Middle frontal gyrus (tissue), 1 donor: ENCODE measurements around the gene IL17REL.

Experiments used
- DNase-seq: peaks from one replicate; pipeline ENCODE4 v3.0.0-alpha.2; 2015; ENCODE audit warnings: low spot score; ENCODE audit errors: extremely low spot score

The IL17REL gene

DNA sequence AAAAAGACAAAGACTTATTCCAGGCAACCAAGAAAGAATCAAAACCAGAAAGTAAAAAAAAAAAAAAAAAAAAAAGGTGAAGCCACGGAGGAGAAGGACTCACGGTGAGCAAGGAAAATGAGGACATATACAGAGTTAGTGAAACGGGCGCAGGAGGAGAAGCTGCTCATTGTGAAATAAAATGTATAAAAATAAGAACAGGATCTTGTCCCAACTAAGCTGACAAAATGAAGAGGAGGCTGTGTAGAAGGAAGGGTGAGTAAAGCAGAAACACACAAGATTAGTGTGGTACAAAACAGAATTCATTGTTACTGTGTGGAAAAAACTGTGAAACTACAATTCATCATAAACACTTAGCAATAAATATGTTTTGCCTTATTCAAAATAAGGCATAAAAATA is 7.6 kb downstream of the IL17REL start:
- DNase-seq: no peak

DNA sequence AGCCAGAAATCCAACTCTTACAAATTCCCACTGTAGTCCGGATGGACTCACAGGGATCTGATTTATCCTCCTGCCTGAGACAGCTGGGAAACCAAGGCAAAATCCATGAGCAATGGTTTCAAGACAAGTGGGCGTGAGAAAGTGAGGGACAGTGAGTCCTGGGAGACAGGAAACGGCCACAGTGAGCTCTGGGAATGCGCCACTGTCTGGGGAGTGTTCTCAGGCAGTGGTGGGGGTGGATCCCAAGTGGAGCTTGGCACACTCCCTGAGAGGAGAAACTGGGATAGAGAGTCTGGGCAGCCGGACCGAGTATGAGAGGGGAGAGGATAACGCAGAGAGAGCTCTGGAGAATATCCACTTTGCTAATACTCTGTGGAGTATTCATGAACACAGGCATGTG is 9.8 kb downstream of the IL17REL start:
- DNase-seq: peak; percentile 12

GRCh38 chr22:50001388-50002231 is 11.0 kb downstream of the IL17REL start:
- DNase-seq: no peak

DNA sequence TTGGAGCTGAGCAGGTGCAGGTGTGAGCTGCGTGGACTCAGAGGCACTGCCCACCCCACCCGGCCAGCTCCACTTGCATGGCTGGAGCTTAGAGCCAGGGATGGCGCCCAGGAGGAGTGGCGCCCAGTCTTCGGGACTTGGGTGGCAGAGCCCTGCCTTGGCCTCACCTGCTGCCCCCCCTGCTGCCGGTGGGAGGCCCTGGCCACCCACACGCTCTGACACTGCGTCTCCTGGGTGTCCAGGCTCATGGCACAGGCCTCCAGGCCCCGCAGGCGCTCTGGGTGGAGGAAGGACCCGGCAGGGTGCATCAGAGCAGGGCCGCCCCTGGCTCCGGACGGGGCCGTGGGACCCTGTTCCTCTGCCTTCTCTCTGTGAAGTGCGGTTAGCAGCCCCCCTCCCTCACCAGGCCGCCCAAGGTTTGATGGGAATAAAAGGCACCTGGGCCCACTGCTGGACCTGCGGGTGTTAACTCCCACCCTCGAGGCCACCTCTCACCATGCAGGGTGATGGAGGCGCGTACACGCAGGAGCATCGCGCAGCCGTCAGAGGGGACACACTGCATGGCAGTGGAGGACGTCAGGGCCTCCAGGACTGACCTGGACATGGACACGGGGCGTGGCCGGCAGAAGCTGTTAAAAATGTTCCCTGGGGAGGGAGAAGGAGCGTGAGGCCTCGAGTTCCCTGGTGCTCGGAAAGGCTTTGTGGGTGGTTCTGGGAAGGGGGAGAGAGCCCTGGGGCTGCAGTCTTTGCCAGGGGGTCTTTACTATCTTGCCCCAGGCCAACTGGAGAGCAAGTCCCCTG is 11.8 kb downstream of the IL17REL start:
- no peak for DNase-seq

DNA sequence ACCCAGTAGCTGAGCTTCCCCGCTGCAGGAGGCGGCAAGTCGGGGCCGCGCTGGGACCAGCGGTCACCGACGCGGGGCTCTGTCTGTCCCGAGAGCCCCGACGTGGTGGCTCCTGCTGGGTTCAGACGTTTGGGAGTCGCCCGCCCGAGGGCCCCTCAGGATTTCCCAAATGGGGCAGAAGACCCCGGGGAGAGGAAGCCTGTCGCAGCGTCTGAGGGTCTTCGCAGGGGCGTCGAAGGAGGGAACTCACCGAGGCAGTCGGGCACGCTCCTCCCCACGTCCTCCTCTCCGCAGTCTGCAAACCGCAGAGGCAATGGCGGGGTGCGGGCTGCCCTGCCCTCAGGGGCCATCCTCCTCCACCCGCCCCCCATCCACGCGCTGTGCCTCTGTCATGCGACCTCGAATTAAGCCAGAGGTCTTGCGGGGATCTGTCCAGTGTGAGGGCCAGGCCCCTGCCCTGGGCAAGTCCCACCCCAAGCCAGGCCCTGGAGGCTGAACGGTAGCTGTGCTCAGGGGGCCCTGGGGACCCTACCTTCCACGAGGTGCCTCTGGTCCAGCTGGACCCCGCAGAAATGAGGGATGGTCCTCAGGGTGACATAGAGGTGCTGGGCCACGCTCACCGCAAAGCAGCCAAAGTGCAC is 12.5 kb downstream of the IL17REL start:
- DNase-seq: no peak

DNA sequence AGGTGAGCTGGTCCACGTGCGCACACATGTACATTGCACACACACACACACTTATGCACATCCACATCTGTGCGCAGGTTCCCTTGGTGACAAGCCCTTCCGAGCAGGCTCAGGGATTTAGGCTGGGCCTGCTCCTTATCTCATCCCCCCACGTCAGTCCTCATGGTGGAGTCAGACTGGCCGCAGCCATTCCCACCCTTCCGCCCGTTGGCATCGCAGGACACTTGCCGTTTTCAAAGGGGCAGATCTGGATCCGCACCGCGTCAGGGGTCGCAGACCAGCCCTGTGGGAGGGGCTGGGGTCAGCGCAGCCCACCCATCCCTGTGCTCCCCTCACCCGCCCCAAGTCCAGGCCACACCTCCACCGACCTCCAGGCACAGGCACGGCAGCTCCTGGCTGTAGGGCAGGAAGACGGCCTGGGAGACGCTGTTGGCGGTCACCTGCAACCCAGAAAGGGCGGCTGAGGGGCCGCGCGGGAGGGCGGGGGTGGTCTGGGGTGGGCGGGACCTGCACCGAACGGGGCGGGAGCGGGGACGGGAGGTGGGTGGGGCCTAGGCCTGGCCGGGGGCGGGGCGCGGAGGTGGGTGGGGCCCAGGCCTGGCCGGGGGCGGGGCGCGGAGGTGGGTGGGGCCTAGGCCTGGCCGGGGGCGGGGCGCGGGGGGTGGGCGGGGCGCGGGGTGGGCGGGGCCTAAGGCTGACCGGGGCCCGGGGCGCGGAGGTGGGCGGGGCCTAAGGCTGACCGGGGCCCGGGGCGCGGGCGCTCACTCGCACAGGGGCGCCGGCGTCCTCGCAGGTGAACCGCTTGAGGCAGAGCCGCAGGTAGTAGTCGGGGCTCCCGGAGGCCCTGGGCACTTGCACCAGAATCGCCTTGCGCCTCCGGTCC is 13.3 kb downstream of the IL17REL start:
- DNase-seq: no peak

- no peak for DNase-seq
These were observed 13.9 kb downstream of the IL17REL start for GRCh38 chr22:49998718-49999062.

DNA sequence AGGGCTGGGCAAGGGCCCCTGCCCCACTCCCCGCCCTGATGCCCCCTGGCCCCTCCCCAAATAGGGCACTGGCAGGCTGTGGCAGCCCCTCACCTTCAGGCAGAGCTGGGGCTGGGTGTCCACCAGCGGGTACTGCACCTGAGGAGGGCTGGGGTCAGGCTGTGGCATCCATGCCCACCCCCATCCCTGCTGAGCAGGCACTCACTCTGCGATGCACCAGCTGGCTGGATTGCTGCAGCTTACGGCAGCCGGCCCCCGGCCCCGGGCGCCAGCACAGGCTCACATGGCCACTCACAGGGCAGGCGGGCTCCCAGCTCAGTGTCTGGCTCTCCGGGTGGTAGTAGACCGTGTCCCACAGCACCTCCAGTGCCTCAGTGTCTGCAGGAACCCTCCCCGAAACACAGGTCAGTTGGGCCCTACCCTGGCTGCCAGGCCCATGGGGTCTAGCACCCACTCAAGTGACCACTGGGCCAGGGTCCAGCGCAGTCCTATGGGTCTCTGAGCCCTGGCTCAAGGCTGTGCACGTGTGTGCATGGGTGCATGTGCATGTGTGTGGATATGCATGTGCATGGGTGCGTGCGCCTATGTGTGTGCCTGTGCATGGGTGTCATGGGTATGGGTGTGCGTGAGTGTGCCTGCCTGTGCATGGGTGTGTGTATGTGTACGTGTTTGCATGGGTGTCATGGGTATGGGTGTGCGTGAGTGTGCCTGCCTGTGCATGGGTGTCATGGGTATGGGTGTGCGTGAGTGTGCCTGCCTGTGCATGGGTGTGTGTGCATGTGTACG is 14.4 kb downstream of the IL17REL start:
- DNase-seq: no peak

- no peak for DNase-seq
These were observed 15.3 kb downstream of the IL17REL start for GRCh38 chr22:49997251-49997599.

GRCh38 chr22:49996518-49997250 is 15.9 kb downstream of the IL17REL start:
- DNase-seq: no peak

DNA sequence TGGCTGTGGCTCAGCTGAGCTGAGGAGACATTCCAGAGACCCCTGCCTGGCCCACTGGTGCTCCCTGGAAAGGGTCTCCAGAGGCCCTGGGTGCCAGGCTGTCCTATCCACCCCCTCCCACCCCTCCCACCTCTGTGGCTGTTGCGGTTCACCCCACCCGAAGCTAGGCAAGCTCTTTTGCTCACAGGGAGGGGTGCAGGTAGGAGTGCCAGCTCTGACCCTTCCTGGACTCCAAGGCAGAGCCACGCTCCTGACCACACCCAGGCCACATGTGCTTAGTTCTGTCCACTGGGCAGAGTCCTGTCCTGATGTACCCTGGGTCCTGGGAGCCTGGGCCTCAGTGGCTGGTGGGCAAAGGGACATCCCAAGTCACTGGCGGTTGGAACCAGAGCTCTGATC is 16.4 kb downstream of the IL17REL start:
- no peak for DNase-seq

DNA sequence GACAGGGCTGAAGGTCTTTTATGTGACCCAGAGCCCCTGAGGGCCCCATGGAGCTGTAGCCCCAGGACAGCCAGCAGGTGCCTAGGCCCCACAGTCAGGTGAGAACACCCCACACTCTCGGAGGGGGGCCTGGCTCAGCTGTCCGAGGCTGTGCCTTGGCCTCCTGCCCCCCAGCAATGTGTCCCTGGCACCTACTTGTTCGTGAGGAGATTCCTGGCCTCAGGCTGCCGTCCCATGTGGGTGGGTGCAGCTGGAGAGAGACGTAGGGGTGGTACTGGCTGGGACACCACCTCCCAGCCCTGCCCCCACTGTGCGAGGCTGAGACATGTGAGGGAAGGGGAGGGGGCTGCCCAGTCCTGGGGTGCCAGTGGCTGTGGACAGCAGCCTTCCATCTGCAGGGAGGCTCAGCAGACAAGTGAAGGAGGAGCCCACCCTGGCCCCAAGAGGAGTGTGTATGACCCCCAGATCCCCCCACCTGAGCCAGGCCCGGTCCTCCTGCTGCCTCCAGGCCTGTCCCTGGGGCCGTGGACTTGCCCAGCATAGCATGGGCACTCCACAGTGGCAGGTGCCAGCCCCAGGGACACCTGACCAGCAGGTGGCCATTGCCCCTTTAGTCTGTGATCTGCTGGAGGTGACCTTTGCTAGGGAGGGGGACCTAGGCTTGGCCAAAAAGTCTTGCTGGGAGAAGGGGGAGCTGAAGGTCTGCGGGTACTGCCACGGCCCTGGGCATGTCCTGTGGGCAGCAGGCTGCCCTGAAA is 17.0 kb downstream of the IL17REL start:
- DNase-seq: no peak

DNA sequence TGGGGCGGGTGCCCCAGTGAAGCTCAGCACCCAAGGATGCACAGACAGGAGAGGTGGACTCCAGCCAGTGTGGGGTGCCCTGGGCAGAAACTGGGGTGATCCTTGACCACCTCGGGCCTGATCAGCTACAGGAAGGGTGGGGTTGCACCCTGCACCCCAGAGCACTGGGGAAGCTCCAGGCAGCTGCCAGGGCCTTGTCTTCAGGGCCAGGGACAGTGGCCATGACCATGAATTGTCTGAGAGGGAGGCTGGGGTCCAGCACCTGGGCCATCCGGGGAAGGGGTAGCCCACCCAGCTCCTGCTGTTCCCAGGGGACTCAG is 17.6 kb downstream of the IL17REL start:
- DNase-seq: no peak

- DNase-seq: no peak
These were observed 18.1 kb downstream of the IL17REL start for GRCh38 chr22:49994361-49995040.

DNA sequence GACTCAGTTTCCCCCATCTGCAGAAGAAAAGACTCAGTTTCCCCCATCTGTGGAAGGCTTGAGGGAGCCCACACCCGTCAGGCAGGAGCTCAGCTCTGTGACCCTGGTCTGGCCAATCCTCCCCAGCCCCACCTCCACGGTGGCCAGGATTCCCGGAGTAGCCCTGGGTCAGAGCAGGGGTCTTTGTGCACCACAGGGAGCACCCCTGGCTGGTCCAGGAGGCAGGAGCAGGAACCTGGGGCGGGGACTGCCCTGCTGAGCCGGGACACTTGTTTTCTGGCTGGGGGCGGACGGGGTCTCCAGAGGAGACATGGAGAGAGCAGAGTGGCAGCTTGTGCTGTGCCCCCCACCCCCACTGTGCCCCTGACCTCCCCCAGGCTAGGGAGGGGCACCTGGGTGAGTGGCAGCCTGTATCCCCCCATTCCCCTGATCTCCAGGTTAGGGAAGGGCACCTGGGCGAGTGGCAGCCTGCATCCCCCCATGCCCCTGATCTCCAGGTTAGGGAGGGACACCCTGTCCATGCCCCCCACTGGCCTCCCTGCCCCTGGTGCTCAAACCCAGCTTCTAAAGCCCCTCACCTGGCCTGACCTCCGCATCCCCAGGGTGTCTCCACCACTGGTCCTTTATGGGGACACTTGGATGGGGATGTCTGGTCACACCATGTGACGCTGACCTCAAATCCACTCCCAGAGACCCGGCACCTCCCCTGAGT is 18.8 kb downstream of the IL17REL start:
- DNase-seq: no peak

GRCh38 chr22:49992921-49993648 is 19.5 kb downstream of the IL17REL start:
- DNase-seq: peak; percentile 65

- no peak for DNase-seq
These were observed 20.5 kb downstream of the IL17REL start for GRCh38 chr22:49991907-49992533.
